Ectodermal cell (in vitro differentiated cells): ENCODE results near the gene TRPM8.

Experiments used
- H3K27ac ChIP-seq: 2 replicates; pipeline ENCODE4 v1.7.0; 2013; ENCODE audit warnings: mild to moderate bottlenecking, low read depth, low read length; ENCODE audit not compliant: insufficient read depth, poor library complexity, severe bottlenecking
- H3K27me3 ChIP-seq: 2 replicates; pipeline ENCODE4 v1.7.0; 2013; ENCODE audit warnings: mild to moderate bottlenecking, low read length; ENCODE audit not compliant: insufficient read depth, control insufficient read depth, poor library complexity, severe bottlenecking
- H3K36me3 ChIP-seq: one replicate; pipeline ENCODE4 v1.7.0; 2013; ENCODE audit warnings: low read length; ENCODE audit not compliant: control insufficient read depth, insufficient read depth
- H3K4me1 ChIP-seq: one replicate; pipeline ENCODE4 v1.7.0; 2013; ENCODE audit warnings: low read length; ENCODE audit not compliant: control insufficient read depth, insufficient read depth
- H3K4me3 ChIP-seq: 2 replicates; pipeline ENCODE4 v1.7.0; 2013; ENCODE audit warnings: low read depth, low read length, control low read depth; ENCODE audit not compliant: insufficient read depth
- H3K9me3 ChIP-seq: 2 replicates; pipeline ENCODE4 v1.7.0; 2013; ENCODE audit warnings: mild to moderate bottlenecking, low read length, moderate library complexity; ENCODE audit not compliant: control insufficient read depth
- WGBS, 2 experiments: methylation state at CpG; one replicate each; pipeline ENCODE4 v1.1.7; 2013; ENCODE audit warnings: missing lambda C conversion rate in 2 of 2; 5-methylcytosine and 5-hydroxymethylcytosine counted together

Gene TRPM8

GRCh38 chr2:233935426-233935825 is 18.3 kb downstream of the TRPM8 start:
- no peaks in the 10 kb centered on the region for H3K4me1 ChIP-seq
- H3K27ac ChIP-seq: no peak overlapping the region
- H3K9me3 ChIP-seq: no peaks in the 10 kb centered on the region
- peaks cover 4% of the 10 kb centered on the region for H3K27me3 ChIP-seq
- no peak overlapping the region for H3K4me3 ChIP-seq
- WGBS, 2 experiments: 96 to 100% methylated on average over 1 of the region's 1 CpG
- H3K36me3 ChIP-seq: peaks cover 3% of the 10 kb centered on the region

- WGBS, 2 experiments: 94% methylated on average over 7 of the region's 7 CpGs
- Histone ChIP-seq H3K9me3 (no peaks in the 10 kb centered on the region), H3K4me1 (no peaks in the 10 kb centered on the region), H3K27ac (no peak overlapping the region), H3K4me3 (no peak overlapping the region), H3K27me3 (peaks cover 4% of the 10 kb centered on the region), H3K36me3 (peaks cover 3% of the 10 kb centered on the region)
Measured at GRCh38 chr2:233936089-233936488, 18.9 kb downstream of the TRPM8 start.

GRCh38 chr2:233938676-233939370 is 21.6 kb downstream of the TRPM8 start:
- Histone ChIP-seq H3K9me3 (no peaks in the 10 kb centered on the region), H3K36me3 (peaks cover 3% of the 10 kb centered on the region), H3K27me3 (peaks cover 4% of the 10 kb centered on the region), H3K27ac (no peak overlapping the region), H3K4me3 (no peak overlapping the region), H3K4me1 (no peaks in the 10 kb centered on the region)
- 82 to 85% methylated on average over 36 of the region's 36 CpGs for WGBS, 2 experiments

- H3K36me3 ChIP-seq: peaks cover 3% of the 10 kb centered on the region
- peaks cover 4% of the 10 kb centered on the region for H3K27me3 ChIP-seq
- H3K9me3 ChIP-seq: no peaks in the 10 kb centered on the region
- no peak overlapping the region for H3K27ac ChIP-seq
- H3K4me1 ChIP-seq: no peaks in the 10 kb centered on the region
- H3K4me3 ChIP-seq: no peak overlapping the region
- WGBS, 2 experiments: 94 to 96% methylated on average over 11 to 12 of the region's 12 CpGs
Measured at GRCh38 chr2:233940376-233941276, 23.5 kb downstream of the TRPM8 start.

GRCh38 chr2:233942731-233943130 is 25.6 kb downstream of the TRPM8 start:
- Histone ChIP-seq H3K27me3 (peaks cover 4% of the 10 kb centered on the region), H3K4me3 (no peak overlapping the region), H3K9me3 (no peaks in the 10 kb centered on the region), H3K4me1 (no peaks in the 10 kb centered on the region), H3K36me3 (peaks cover 3% of the 10 kb centered on the region), H3K27ac (no peak overlapping the region)
- 95 to 96% methylated on average over 3 to 4 of the region's 4 CpGs for WGBS, 2 experiments

GRCh38 chr2:233944269-233944668 is 27.1 kb downstream of the TRPM8 start:
- H3K4me1 ChIP-seq: no peaks in the 10 kb centered on the region
- 80 to 100% methylated on average over 1 of the region's 1 CpG for WGBS, 2 experiments

GRCh38 chr2:233944722-233945121 is 27.5 kb downstream of the TRPM8 start:
- H3K27ac ChIP-seq: no peak overlapping the region
- no peaks in the 10 kb centered on the region for H3K9me3 ChIP-seq
- no peaks in the 10 kb centered on the region for H3K27me3 ChIP-seq
- no peaks in the 10 kb centered on the region for H3K36me3 ChIP-seq
- no peak overlapping the region for H3K4me3 ChIP-seq
- no peaks in the 10 kb centered on the region for H3K4me1 ChIP-seq
- WGBS, 2 experiments: 86% methylated on average over 1 of the region's 1 CpG; no CpG with 5 or more reads in 1 of the 2 experiments

More at GRCh38 chr2:233944269-233944668, 27.1 kb downstream of the TRPM8 start:
- Histone ChIP-seq H3K27ac (no peak overlapping the region), H3K9me3 (no peaks in the 10 kb centered on the region), H3K4me3 (no peak overlapping the region), H3K27me3 (peaks cover under 1% of the 10 kb centered on the region), H3K36me3 (no peaks in the 10 kb centered on the region)

- WGBS, 2 experiments: 95 to 97% methylated on average over 3 of the region's 3 CpGs
- H3K27ac ChIP-seq: no peak overlapping the region
- H3K4me1 ChIP-seq: no peaks in the 10 kb centered on the region
- no peaks in the 10 kb centered on the region for H3K27me3 ChIP-seq
- no peak overlapping the region for H3K4me3 ChIP-seq
- H3K9me3 ChIP-seq: no peaks in the 10 kb centered on the region
- no peaks in the 10 kb centered on the region for H3K36me3 ChIP-seq
Measured at GRCh38 chr2:233945146-233945545, 28.0 kb downstream of the TRPM8 start.

- Histone ChIP-seq H3K27me3 (no peaks in the 10 kb centered on the region), H3K4me1 (no peaks in the 10 kb centered on the region), H3K9me3 (no peaks in the 10 kb centered on the region), H3K27ac (no peak overlapping the region), H3K4me3 (no peak overlapping the region), H3K36me3 (no peaks in the 10 kb centered on the region)
- 94 to 95% methylated on average over 13 of the region's 13 CpGs for WGBS, 2 experiments
Measured at GRCh38 chr2:233950078-233950825, 33.1 kb downstream of the TRPM8 start.

GRCh38 chr2:233952335-233952734 is 35.2 kb downstream of the TRPM8 start:
- Histone ChIP-seq H3K27me3 (no peaks in the 10 kb centered on the region), H3K4me1 (no peaks in the 10 kb centered on the region), H3K27ac (no peak overlapping the region), H3K36me3 (no peaks in the 10 kb centered on the region), H3K4me3 (no peak overlapping the region), H3K9me3 (no peaks in the 10 kb centered on the region)
- 88 to 91% methylated on average over 7 of the region's 7 CpGs for WGBS, 2 experiments
